GM18909 (cell line): ENCODE measurements around the gene PDCD6IP.
"Not testable (repeated sequence)": the region's sequence is repeated elsewhere in the genome, so short reads cannot be mapped to it uniquely, and the experiment has no call there.

Experiments used
- ATAC-seq: cut with Tn5 transposase; IDR thresholded peaks from one replicate; pipeline ENCODE4 v1.9.1; 2021; ENCODE audit warnings: mild to moderate bottlenecking; ENCODE audit not compliant: unreplicated experiment, poor library complexity

Gene PDCD6IP

DNA sequence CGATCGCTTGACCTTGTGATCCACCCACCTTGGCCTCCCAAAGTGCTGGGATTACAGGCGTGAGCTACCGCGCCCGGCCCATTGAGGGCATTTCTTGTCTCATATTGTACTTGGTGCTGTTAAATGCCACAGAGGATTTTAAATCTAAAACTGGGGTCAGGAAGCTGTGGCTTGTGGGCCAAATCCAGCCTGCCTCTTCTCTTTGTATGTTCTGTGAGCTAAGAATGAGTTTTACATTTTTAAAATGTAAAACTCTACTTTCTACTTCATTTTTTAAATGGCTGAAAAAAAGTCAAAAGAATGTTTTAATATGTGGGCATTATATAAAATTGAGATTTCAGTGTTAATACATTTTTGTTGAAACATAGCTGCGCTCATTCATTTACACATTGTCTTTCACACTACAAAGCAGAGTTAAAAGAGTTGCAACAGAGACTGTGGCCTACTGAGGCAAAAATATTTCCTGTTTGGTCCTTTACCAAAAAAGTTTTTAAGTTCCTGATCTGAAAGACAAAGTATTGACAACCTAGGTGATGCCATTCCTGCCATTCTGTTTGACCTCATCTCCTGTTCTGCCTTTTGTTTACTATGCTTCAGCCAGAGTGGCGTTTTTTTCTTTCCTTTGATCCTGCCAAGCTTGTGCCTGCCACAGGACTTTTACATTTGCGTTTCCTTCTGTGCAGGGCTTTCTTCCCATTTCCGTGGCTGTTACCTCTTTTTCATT is 50.4 kb downstream of the PDCD6IP start:
- ATAC-seq: no peak

DNA sequence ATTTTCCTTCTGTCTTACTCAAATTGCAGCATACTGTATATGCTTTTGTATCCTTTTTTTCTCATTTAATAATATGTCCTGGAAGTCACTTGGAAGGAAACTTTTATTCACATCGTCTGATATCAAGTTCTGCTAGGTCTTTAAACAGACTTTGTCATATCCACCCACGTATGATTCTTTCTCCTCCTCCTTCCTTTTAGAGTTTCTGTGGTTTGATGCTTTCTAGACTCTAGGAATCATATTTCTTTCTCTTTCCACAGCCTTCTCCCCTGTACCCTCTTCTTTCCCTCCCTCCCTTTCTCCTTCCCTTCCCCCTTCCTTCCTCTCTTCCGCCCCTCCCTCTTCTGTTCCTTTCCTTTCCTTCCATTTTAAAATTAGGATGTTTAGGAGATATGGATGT is 52.2 kb downstream of the PDCD6IP start:
- not testable (repeated sequence) for ATAC-seq

- ATAC-seq: not testable (repeated sequence)
These were observed 57.0 kb downstream of the PDCD6IP start for GRCh38 chr3:33855407-33855806.

DNA sequence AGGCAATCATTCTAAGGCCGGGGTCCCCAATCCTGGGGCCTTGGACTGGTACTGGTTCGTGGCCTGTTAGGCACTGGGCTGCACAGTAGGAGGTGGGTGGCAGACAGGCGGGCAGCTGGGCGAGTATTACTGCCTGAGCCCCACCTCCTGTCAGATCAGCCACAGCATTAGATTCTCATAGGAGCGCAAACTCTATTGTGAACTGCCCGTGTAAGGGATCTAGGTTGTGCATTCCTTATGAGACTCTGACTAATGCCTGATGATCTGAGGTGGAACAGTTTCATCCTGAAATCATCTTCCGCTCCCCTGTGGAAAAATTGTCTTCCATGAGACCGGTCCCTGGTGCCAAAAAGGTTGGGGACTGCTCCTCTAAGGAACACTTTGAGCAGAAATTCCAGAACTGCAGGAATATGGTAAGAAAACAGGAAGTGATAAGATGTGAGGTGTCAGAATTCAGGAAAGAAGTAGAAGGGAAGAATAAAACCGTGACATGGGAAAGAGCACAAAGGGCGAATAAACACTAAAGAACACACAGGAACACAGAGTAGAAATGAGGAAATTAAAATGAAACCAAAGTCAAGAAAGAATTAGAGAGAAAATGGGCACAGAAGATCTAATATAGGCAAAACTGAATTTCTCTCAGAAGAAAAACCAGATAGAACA is 57.6 kb downstream of the PDCD6IP start:
- no peak for ATAC-seq

- not testable (repeated sequence) for ATAC-seq
These were observed 59.3 kb downstream of the PDCD6IP start for GRCh38 chr3:33857701-33858100.

DNA sequence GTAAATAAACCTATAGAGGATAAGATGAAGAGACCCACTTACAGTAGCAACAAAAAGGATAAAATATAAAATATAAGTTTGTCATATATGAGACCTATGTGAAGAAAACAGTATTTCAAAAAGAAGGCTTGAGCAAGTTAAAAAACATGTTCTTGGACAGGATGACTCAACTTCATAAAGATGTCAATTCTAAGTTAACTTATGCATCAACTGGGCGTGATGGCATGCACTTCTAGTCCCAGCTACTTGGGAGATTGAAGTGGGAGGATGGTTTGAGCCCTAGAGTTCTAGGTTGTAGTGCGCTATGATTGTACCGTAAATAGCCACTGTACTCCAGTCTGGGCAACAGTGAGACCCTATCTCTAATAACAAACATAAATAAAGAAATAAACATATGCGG is 59.7 kb downstream of the PDCD6IP start:
- no peak for ATAC-seq

- ATAC-seq: no peak
These were observed 62.1 kb downstream of the PDCD6IP start for GRCh38 chr3:33860373-33861050.

DNA sequence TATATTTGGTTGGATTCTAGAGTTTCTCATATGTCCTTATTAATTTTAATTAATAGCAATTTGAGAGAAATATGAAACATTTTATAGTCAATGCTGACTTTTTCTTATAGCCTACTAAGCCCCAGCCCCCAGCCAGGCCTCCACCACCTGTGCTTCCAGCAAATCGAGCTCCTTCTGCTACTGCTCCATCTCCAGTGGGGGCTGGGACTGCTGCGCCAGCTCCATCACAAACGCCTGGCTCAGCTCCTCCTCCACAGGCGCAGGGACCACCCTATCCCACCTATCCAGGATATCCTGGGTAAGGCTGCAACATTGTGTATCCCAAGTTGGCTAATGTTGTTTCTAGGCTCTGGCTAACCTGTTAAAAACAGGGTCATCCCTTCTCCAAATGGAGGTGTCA is 66.7 kb downstream of the PDCD6IP start:
- no peak for ATAC-seq

DNA sequence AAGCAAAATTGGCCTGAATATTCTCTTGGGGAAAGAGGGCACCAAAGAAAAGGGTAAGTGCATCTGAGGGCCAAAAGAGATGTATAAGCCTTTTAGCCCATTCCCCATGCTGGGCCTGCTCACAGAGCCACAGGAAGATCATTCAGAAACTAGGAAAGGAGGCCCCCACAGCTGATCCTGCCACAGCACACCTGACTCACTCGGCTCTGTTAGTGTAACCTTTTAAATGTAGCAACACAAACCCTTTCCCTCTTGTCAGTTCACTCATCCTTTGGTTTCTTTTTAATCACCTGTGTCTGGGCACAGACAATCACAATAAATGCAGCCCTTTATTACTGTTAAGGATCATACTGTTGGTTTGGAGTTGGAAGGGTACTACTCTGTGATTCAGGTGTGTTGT is 69.9 kb downstream of the PDCD6IP start:
- no peak for ATAC-seq

DNA sequence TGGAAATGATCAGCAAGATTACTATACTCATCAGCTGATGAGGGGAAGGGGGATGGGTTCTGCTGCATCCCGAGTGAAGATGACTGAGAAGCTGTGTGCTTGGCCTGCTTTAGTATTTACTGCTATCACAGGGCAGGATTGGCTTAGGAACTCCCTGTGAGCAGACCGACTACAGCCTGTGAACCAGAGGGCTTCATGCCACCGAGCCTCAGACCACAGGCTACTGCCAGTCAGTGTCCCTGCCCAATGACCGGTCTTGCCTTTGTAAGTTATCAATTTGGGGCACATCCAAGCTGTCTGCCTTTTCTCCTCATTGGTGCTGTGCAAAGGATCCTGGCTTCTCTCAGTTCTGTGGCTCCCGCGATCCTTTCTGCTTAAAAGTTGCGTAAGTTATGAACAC is 71.5 kb downstream of the PDCD6IP start:
- no peak for ATAC-seq

DNA sequence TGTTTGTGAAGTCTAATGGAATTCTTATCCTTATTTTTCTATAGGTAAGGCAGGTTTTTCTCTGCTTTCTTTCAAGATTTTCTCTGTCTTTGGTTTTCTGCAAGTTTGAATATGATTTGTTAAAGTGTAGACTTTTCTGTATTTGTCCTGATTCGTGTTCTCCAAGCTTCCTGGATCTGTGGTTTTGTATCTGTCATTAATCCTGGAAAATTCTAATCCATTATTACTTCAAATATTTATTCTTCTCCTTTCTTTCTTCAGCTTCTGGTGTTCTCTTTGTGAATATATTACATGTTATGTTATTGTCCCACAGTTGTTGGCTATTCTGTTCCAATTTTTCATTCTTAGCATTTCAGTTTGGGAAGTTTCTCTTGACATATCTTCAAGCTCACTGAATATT is 76.4 kb downstream of the PDCD6IP start:
- no peak for ATAC-seq

GRCh38 chr3:33875680-33876079 is 77.2 kb downstream of the PDCD6IP start:
- ATAC-seq: no peak

DNA sequence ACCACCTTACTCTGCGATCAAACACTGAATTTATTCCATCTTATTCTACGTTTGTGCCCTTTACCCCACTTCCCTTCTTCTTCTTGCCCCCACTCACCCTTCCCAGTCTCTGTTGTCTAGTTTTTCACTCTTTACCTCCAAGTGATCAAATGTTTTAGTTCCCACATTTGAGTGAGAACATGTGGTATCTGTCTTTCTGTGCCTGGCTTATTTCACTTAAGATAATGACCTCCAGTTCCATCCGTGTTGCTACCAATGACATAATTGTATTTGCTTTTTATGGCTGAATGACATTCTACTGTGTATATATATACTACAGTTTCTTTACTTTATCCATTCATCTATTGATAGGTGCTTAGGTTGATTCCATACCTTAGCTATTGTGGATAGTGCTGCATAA is 78.8 kb downstream of the PDCD6IP start:
- ATAC-seq: no peak

DNA sequence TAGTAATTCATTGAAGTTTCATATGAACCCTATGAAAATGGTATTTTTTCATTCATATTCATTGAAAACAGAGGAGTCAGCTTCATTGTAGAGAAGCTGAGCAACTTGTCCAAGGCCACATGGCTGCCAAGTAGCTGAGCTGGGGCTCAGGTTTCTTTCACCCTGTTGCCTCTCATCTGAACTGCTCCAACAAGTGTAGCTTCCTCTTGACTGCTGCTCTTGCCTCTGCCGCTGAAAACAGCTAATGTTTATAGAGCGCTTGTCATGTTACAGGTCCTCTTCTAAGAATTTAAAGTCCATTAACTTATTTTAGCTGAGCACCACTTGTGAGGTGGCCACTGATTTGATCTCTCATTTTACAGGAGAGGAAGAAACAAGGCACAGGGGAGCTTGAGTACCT is 81.1 kb downstream of the PDCD6IP start:
- no peak for ATAC-seq

DNA sequence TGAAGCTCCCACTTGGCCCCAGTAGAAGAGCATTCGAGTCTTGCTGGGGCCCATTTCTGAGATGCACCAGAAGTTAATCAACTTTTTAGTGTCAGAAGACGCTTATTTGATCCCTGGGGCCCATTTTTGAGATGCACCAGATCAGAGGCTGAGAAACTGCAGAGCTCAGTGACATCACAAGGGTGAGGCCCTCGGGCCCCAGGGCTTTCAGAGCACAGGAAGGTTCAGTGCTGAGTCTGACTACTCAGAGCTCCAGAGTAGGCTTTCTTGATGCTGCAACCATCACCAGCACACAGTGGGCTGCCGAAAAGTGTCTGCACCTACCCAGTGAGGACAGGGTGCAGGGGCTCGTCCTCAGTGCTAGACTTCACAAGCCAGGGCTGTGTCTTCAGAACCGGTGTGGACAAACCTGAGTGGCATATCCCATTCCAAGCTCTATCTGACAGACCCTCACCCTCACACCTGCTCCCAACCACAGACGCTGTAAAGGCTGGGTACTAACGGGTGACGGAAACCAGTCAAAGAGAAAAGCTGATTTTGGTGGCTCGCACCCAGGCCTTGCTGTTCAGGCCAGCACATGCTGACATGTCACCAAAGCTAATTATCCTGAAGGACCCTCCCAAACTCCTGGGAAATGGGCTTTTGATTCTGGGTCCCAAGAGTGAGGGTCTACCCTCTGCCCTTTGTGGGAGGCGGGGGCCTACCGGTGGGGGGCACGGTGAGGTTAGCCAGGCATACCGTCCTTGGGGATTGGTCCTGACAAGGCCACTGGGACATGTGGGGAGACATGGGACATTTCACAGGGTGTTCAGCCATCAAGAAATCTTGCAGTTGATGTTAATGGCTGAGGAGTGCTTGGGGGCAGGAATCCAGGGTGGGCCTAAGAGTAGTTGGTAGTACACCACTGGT is 83.0 kb downstream of the PDCD6IP start:
- no peak for ATAC-seq

DNA sequence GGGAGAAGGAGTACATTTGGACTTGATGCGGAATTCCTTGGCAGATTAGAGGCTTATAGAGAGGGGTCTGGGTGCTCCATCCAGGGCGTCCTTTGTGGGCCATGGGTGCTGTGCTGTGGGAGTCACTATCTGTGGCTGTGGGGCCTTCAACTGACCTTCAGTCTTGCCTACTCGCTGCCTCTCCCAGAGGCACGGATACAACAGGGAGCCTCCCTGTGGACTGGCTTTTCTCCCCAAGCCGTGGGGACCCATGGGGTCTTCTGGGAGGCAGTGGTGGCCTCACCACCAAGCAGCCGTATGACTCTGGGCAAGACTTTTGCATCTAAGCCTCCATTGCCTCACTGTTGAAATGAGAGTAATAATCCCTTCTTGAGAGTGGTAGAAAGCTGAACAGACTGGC is 83.9 kb downstream of the PDCD6IP start:
- no peak for ATAC-seq

GRCh38 chr3:33883538-33883950 is 85.1 kb downstream of the PDCD6IP start:
- peak; percentile 42 for ATAC-seq

DNA sequence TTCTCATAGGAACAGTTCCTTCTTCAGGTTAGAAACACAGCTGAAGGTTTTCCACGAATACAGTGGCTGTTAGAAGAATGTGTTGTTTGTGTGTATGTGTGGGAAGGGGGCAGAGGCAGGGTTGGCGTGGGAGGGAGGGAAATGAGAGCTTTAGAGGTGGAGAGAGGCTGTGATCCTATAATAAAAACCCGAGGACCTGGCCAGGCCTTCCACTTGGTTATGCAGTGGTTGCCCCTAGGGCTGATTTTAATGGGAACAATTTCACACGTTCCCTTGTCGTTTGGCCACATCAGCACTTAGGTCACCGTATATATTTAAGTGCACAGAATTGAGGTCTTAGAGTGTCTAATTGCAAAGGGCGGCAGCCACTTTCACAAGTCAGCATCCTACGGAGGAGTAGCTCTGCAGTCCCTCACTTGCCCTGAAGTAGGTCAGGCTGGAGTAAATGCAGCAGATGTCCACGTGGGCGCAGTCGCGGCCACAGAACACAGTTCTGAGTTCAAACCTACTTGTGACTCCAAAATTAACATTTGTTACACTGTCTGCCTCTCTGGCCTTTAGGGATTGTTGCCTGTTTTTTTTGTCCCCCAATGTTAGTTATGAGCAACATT is 85.6 kb downstream of the PDCD6IP start:
- ATAC-seq: no peak

- ATAC-seq: no peak
These were observed 86.3 kb downstream of the PDCD6IP start for GRCh38 chr3:33884701-33885100.

- ATAC-seq: no peak
These were observed 87.1 kb downstream of the PDCD6IP start for GRCh38 chr3:33885496-33885895.
